SK-N-MC (cell line): Measurements from ENCODE around the gene FEM1B.

ENCODE experiments used
- DNase-seq: peaks from one replicate; pipeline ENCODE4 v3.0.0-alpha.2; 2011; ENCODE audit warnings: low read depth, low spot score
- H3K27ac ChIP-seq: fragments of 200-600 bp; sonication (generic); 2 replicates; pipeline ENCODE4 v1.5.1; 2016; ENCODE audit warnings: mixed run types
- H3K36me3 ChIP-seq: fragments of 200-600 bp; sonication (generic); 2 replicates; pipeline ENCODE4 v1.6.1; 2017; ENCODE audit warnings: antibody characterized with exemption, low read length, mixed read lengths; ENCODE audit not compliant: insufficient read depth
- H3K4me3 ChIP-seq: fragments of 200-600 bp; sonication (generic); 2 replicates; pipeline ENCODE4 v1.5.1; 2016
- H3K9ac ChIP-seq: fragments of 200-600 bp; sonication (generic); 2 replicates; pipeline ENCODE4 v1.8.0; 2017; ENCODE audit warnings: mixed run types, mixed read lengths; ENCODE audit not compliant: insufficient read length
- H3K9me3 ChIP-seq: fragments of 200-600 bp; sonication (generic); 2 replicates; pipeline ENCODE4 v1.6.1; 2017; ENCODE audit warnings: low read depth, mild to moderate bottlenecking, antibody characterized with exemption, low read length, moderate library complexity, mixed read lengths
- EZH2 ChIP-seq: fragments of 200-600 bp; sonication (generic); IDR thresholded peaks from one replicate; pipeline ENCODE4 v1.6.1; 2017; ENCODE audit warnings: antibody characterized with exemption
- FOXP2 ChIP-seq: optimal IDR thresholded peaks from 2 replicates; pipeline ENCODE3; 2011; ENCODE audit warnings: mild to moderate bottlenecking, moderate library complexity; ENCODE audit not compliant: insufficient read depth; ENCODE audit errors: extremely low read length, control extremely low read depth
- POLR2AphosphoS5 ChIP-seq: IDR thresholded peaks from 2 replicates; pipeline ENCODE4 v1.6.1; 2012; ENCODE audit warnings: mild to moderate bottlenecking, low read depth, low read length, borderline replicate concordance

The FEM1B gene

DNA sequence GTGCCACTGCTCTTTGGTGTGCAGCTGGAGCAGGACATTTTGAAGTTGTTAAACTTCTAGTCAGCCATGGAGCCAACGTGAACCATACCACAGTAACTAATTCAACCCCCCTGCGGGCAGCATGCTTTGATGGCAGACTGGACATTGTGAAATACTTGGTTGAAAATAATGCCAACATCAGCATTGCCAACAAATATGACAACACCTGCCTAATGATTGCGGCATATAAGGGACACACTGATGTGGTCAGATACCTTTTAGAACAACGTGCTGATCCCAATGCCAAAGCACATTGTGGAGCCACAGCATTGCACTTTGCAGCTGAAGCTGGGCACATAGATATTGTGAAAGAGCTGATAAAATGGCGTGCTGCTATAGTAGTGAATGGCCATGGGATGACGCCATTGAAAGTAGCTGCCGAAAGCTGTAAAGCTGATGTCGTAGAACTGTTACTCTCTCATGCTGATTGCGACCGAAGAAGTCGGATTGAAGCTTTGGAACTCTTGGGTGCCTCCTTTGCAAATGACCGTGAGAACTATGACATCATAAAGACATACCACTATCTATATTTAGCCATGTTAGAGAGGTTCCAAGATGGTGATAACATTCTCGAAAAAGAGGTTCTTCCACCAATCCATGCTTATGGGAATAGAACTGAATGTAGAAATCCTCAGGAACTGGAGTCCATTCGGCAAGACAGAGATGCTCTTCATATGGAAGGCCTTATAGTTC lies 12.2 kb downstream of the FEM1B start:
- Histone ChIP-seq H3K36me3 (peaks cover 70% of the 10 kb centered on the region), H3K4me3 (no peak overlapping the region), H3K9ac (no peak overlapping the region), H3K27ac (no peak overlapping the region), H3K9me3 (no peaks in the 10 kb centered on the region)
- DNase-seq: no peak
- no peak for TF ChIP-seq EZH2

DNA sequence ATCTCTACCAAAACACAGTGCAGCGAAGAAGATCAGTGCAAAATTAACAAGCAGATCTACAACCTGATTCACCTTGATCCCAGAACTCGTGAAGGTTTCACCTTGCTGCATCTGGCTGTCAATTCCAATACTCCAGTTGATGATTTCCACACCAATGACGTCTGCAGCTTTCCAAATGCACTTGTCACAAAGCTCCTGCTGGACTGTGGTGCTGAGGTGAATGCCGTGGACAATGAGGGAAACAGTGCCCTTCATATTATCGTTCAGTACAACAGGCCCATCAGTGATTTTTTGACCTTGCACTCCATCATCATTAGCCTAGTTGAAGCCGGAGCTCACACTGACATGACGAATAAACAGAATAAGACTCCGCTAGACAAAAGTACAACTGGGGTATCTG lies 13.2 kb downstream of the FEM1B start:
- Histone ChIP-seq H3K27ac (no peak overlapping the region), H3K36me3 (peaks cover 68% of the 10 kb centered on the region), H3K9me3 (peaks cover 5% of the 10 kb centered on the region; the same call in 1 of the 2 replicates), H3K4me3 (no peak overlapping the region), H3K9ac (no peak overlapping the region)
- TF ChIP-seq EZH2 (no peak), POLR2AphosphoS5 (no peak), FOXP2 (no peak)
- DNase-seq: no peak

- no peak overlapping the region for H3K4me3 ChIP-seq
- H3K36me3 ChIP-seq: peaks cover 66% of the 10 kb centered on the region
- peaks cover 8% of the 10 kb centered on the region; the same call in 1 of the 2 replicates for H3K9me3 ChIP-seq
- H3K27ac ChIP-seq: no peak overlapping the region
- no peak for DNase-seq
- no peak overlapping the region for H3K9ac ChIP-seq
- TF ChIP-seq EZH2: no peak
- no peak for TF ChIP-seq FOXP2
- no peak for TF ChIP-seq POLR2AphosphoS5
These were observed 14.7 kb downstream of the FEM1B start for GRCh38 chr15:68292157-68292781.

- Histone ChIP-seq H3K4me3 (no peak overlapping the region), H3K9ac (no peak overlapping the region), H3K36me3 (peaks cover 66% of the 10 kb centered on the region), H3K9me3 (peaks cover 8% of the 10 kb centered on the region; the same call in 1 of the 2 replicates), H3K27ac (no peak overlapping the region)
- TF ChIP-seq EZH2 (no peak), POLR2AphosphoS5 (no peak), FOXP2 (no peak)
- DNase-seq: no peak
These were observed 15.4 kb downstream of the FEM1B start for GRCh38 chr15:68292967-68293366.

- DNase-seq: no peak
- Histone ChIP-seq H3K36me3 (peaks cover 51% of the 10 kb centered on the region), H3K4me3 (no peak overlapping the region), H3K9me3 (peaks cover 8% of the 10 kb centered on the region; the same call in 1 of the 2 replicates), H3K9ac (no peak overlapping the region), H3K27ac (no peak overlapping the region)
- TF ChIP-seq EZH2: no peak
- TF ChIP-seq POLR2AphosphoS5: no peak
- no peak for TF ChIP-seq FOXP2
These were observed 17.7 kb downstream of the FEM1B start for GRCh38 chr15:68295014-68295805.

DNA sequence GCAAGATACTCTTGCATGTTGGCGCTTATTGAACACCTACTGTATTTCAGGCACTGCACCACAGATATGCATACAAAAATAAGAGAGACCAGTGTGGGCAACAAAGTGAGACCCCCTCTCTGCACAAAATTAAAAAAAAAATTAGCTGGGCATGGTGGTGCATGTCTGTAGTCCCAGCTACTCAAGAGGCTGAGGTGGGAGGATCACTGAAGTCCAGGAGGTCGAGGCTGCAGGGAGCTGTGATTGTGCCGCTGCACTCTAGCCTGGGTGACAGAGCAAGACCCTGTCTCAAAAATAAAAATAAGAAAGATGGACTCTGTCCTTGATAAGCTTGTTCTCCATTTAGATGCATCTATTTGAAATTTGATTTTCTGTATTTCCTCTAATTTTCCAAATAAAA lies 20.8 kb downstream of the FEM1B start:
- Histone ChIP-seq H3K9me3 (peaks cover 8% of the 10 kb centered on the region; the same call in 1 of the 2 replicates), H3K4me3 (no peak overlapping the region), H3K9ac (no peak overlapping the region), H3K36me3 (peaks cover 24% of the 10 kb centered on the region), H3K27ac (no peak overlapping the region)
- no peak for DNase-seq
- no peak for TF ChIP-seq POLR2AphosphoS5
- no peak for TF ChIP-seq EZH2
- TF ChIP-seq FOXP2: no peak

GRCh38 chr15:68298882-68299381 lies 21.4 kb downstream of the FEM1B start:
- H3K36me3 ChIP-seq: peaks cover 19% of the 10 kb centered on the region
- no peak overlapping the region for H3K27ac ChIP-seq
- H3K9me3 ChIP-seq: peaks cover 8% of the 10 kb centered on the region; the same call in 1 of the 2 replicates
- DNase-seq: no peak
- no peak overlapping the region for H3K9ac ChIP-seq
- TF ChIP-seq FOXP2 (no peak), POLR2AphosphoS5 (no peak), EZH2 (no peak)
- no peak overlapping the region for H3K4me3 ChIP-seq

DNA sequence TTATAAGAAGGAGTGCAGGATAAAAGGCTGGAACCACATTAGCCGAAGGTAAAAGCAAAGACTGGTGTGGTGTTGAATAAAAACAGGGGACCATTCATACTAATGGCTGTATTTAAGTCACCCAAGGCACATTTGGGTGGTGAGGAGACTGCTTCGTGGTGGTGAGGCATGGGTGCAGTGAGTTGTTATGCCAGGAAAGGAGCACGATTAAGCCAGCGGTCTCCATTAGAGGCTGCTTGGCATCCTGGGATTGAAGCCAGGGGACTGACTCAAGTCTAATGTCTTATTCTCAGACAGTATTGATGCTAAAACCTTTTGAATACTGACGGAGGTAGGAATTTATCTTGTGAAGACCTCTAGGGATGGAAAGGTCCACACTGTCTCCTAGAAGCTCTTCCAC lies 21.9 kb downstream of the FEM1B start:
- Histone ChIP-seq H3K36me3 (peaks cover 19% of the 10 kb centered on the region), H3K27ac (no peak overlapping the region), H3K9me3 (peaks cover 8% of the 10 kb centered on the region; the same call in 1 of the 2 replicates), H3K9ac (no peak overlapping the region), H3K4me3 (no peak overlapping the region)
- TF ChIP-seq EZH2 (no peak), POLR2AphosphoS5 (no peak)
- DNase-seq: no peak
